Neural progenitor cell (in vitro differentiated cells): ENCODE results near the gene SHMT1. TPM values are rescaled to one million over a fixed set of nuclear protein-coding genes. Genes with fewer than 3 reads are reported as not detected.
A peak's percentile ranks its signal among the peaks of the same experiment; 100 is the strongest.

Experiments used
- DNase-seq: peaks from one replicate; pipeline ENCODE4 v3.0.0-alpha.2; 2016; ENCODE audit warnings: low spot score
- H2AFZ ChIP-seq: fragments of 200-600 bp; sonication (generic); replicated peaks from 2 replicates; pipeline ENCODE4 v1.6.1; 2016; ENCODE audit warnings: antibody characterized with exemption
- H3F3A ChIP-seq: fragments of 200-600 bp; sonication (generic); 2 replicates; pipeline ENCODE4 v1.6.1; 2016; ENCODE audit warnings: antibody characterized with exemption, low read depth
- H3K27ac ChIP-seq: fragments of 200-600 bp; sonication (generic); 2 replicates; pipeline ENCODE4 v1.5.1; 2016; ENCODE audit warnings: mild to moderate bottlenecking
- H3K27me3 ChIP-seq: fragments of 200-600 bp; sonication (generic); 2 replicates; pipeline ENCODE4 v1.6.1; 2016; ENCODE audit warnings: mild to moderate bottlenecking, moderate library complexity
- H3K36me3 ChIP-seq: fragments of 200-600 bp; sonication (generic); 2 replicates; pipeline ENCODE4 v1.5.1; 2016
- H3K4me1 ChIP-seq: fragments of 200-600 bp; sonication (generic); 2 replicates; pipeline ENCODE4 v1.6.1; 2016; ENCODE audit warnings: mixed run types
- H3K4me2 ChIP-seq: fragments of 200-600 bp; sonication (generic); 2 replicates; pipeline ENCODE4 v1.6.1; 2016
- H3K4me3 ChIP-seq: fragments of 200-600 bp; sonication (generic); 2 replicates; pipeline ENCODE4 v1.5.1; 2016
- H3K79me2 ChIP-seq: fragments of 200-600 bp; sonication (generic); 2 replicates; pipeline ENCODE4 v1.6.1; 2016; ENCODE audit warnings: low read depth
- H3K9ac ChIP-seq: fragments of 200-600 bp; sonication (generic); 2 replicates; pipeline ENCODE4 v1.6.1; 2016
- H3K9me3 ChIP-seq: fragments of 200-600 bp; sonication (generic); 2 replicates; pipeline ENCODE4 v1.5.1; 2016; ENCODE audit warnings: low read depth
- H4K20me1 ChIP-seq: fragments of 200-600 bp; sonication (generic); 2 replicates; pipeline ENCODE4 v1.6.1; 2016; ENCODE audit warnings: low read depth
- H3K27ac Mint-ChIP-seq: 3 replicates; pipeline ENCODE4 v1.8.0; 2021; ENCODE audit warnings: mixed read lengths
- H3K27me3 Mint-ChIP-seq: 2 replicates; pipeline ENCODE4 v1.8.0; 2022; ENCODE audit warnings: low read depth, mild to moderate bottlenecking, inconsistent platforms, moderate library complexity, mixed read lengths; ENCODE audit not compliant: insufficient read depth
- H3K36me3 Mint-ChIP-seq: 3 replicates; pipeline ENCODE4 v1.8.0; 2021; ENCODE audit warnings: mixed read lengths
- H3K4me1 Mint-ChIP-seq: 3 replicates; pipeline ENCODE4 v1.8.0; 2021; ENCODE audit warnings: mixed read lengths
- H3K4me3 Mint-ChIP-seq: 3 replicates; pipeline ENCODE4 v1.8.0; 2021; ENCODE audit warnings: mild to moderate bottlenecking, moderate library complexity, mixed read lengths
- H3K9me3 Mint-ChIP-seq: 3 replicates; pipeline ENCODE4 v1.8.0; 2020; ENCODE audit warnings: mixed read lengths
- EZH2 ChIP-seq: fragments of 200-600 bp; sonication (generic); IDR thresholded peaks from 2 replicates; pipeline ENCODE4 v1.6.1; 2017; ENCODE audit warnings: antibody characterized with exemption, mild to moderate bottlenecking, moderate library complexity
- EZH2phosphoT487 ChIP-seq: fragments of 200-600 bp; sonication (generic); IDR thresholded peaks from 2 replicates; pipeline ENCODE4 v1.6.1; 2017; ENCODE audit warnings: antibody characterized with exemption
- total RNA-seq: library from RNA; depleted of rRNA; stranded (reverse); fragments of >200 nt; gene quantifications from 2 replicates; pipeline ENCODE4 v1.2.3, GENCODE V29; 2015; ENCODE audit warnings: low replicate concordance
- TF ChIP-seq, protein P1 (sequence below): fragments of 200-600 bp; sonication (generic); IDR thresholded peaks from 2 replicates; pipeline ENCODE4 v1.5.1; 2017; ENCODE audit warnings: antibody characterized with exemption, mild to moderate bottlenecking

Gene SHMT1
- total RNA-seq, 1 donor from 2014 or later, result 26.3 TPM

DNA sequence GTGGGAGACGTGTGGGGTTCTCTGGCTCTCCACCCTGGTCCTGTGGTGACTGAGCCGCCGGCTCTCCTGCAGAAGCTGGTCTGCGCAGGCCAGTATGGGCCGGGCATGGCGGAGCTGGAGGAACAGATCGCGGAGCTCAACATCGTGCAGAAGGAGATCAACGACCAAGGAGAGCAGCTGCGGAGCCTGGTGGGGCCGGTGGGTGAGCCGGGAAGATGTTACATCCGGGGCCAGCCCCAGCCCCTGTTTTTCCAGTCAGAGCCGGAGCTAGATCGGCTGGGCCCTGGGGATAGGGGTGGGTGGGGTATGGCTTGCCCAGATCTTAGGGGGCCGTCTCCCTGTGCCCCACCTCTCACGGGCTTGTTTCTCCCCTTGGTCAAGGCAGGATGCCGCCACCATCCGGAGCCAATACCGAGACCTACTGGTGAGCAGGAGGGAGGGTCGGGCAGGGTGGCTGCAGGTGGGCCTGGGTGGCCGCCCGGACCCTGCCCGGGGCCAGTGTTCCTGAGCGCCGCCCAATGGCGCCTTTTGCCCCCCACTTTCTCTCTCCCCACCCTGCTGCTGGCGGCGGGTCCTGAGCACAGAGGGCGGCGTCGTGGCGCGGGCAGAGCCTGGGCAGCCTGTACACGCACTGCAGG is 19.2 kb upstream of the SHMT1 start:
- no peak for DNase-seq
- Histone ChIP-seq H3K4me2 (no peak overlapping the region), H3K27ac (no peak overlapping the region), H2AFZ (no peak overlapping the region), H3K4me3 (no peak overlapping the region), H3K4me1 (no peaks in the 10 kb centered on the region), H3K36me3 (no peaks in the 10 kb centered on the region), H3K79me2 (no peaks in the 10 kb centered on the region), H3F3A (no peaks in the 10 kb centered on the region), H3K27me3 (no peaks in the 10 kb centered on the region), H3K9me3 (no peaks in the 10 kb centered on the region), H4K20me1 (no peaks in the 10 kb centered on the region), H3K9ac (no peak overlapping the region)
- Mint-ChIP-seq H3K27me3 (peaks cover 2% of the 10 kb centered on the region), H3K9me3 (no peaks in the 10 kb centered on the region), H3K27ac (peak overlapping the region; percentile 69), H3K4me1 (no peaks in the 10 kb centered on the region), H3K36me3 (no peaks in the 10 kb centered on the region), H3K4me3 (no peak overlapping the region)
- TF ChIP-seq EZH2phosphoT487, result no peak
- TF ChIP-seq EZH2, result no peak
- TF ChIP-seq, protein P1, sequence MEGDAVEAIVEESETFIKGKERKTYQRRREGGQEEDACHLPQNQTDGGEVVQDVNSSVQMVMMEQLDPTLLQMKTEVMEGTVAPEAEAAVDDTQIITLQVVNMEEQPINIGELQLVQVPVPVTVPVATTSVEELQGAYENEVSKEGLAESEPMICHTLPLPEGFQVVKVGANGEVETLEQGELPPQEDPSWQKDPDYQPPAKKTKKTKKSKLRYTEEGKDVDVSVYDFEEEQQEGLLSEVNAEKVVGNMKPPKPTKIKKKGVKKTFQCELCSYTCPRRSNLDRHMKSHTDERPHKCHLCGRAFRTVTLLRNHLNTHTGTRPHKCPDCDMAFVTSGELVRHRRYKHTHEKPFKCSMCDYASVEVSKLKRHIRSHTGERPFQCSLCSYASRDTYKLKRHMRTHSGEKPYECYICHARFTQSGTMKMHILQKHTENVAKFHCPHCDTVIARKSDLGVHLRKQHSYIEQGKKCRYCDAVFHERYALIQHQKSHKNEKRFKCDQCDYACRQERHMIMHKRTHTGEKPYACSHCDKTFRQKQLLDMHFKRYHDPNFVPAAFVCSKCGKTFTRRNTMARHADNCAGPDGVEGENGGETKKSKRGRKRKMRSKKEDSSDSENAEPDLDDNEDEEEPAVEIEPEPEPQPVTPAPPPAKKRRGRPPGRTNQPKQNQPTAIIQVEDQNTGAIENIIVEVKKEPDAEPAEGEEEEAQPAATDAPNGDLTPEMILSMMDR, result no peak

DNA sequence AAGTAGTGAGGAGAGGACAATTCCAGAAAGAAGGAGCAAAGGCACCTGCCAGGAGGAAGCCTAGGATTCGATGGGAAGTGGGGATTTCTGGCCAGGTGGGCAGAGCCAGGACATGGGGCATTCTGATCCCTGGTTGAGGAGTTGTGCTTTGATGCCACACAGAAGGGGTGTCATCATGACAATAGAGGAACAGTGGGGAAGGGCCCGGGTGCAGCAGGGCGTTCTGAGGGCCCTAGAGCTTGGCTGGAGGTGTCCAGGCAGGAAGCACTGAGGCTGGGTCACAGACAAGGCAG is 18.5 kb upstream of the SHMT1 start:
- TF ChIP-seq EZH2phosphoT487, result no peak
- TF ChIP-seq, protein P1, result no peak
- TF ChIP-seq EZH2, result no peak
- Mint-ChIP-seq H3K9me3 (no peaks in the 10 kb centered on the region), H3K27ac (peak overlapping the region; percentile 18), H3K27me3 (peaks cover 2% of the 10 kb centered on the region), H3K36me3 (no peaks in the 10 kb centered on the region), H3K4me3 (peak overlapping the region; percentile 2), H3K4me1 (no peaks in the 10 kb centered on the region)
- no peak overlapping the region for H3K4me3 ChIP-seq
- no peaks in the 10 kb centered on the region for H3K36me3 ChIP-seq
- H3K9me3 ChIP-seq, result no peaks in the 10 kb centered on the region
- H3K79me2 ChIP-seq, result no peaks in the 10 kb centered on the region
- no peaks in the 10 kb centered on the region for H3K4me1 ChIP-seq
- H2AFZ ChIP-seq, result no peak overlapping the region
- no peaks in the 10 kb centered on the region for H4K20me1 ChIP-seq
- no peak overlapping the region for H3K9ac ChIP-seq
- H3K27me3 ChIP-seq, result no peaks in the 10 kb centered on the region
- H3K27ac ChIP-seq, result no peak overlapping the region
- H3F3A ChIP-seq, result no peaks in the 10 kb centered on the region
- no peak overlapping the region for H3K4me2 ChIP-seq
- no peak for DNase-seq

DNA sequence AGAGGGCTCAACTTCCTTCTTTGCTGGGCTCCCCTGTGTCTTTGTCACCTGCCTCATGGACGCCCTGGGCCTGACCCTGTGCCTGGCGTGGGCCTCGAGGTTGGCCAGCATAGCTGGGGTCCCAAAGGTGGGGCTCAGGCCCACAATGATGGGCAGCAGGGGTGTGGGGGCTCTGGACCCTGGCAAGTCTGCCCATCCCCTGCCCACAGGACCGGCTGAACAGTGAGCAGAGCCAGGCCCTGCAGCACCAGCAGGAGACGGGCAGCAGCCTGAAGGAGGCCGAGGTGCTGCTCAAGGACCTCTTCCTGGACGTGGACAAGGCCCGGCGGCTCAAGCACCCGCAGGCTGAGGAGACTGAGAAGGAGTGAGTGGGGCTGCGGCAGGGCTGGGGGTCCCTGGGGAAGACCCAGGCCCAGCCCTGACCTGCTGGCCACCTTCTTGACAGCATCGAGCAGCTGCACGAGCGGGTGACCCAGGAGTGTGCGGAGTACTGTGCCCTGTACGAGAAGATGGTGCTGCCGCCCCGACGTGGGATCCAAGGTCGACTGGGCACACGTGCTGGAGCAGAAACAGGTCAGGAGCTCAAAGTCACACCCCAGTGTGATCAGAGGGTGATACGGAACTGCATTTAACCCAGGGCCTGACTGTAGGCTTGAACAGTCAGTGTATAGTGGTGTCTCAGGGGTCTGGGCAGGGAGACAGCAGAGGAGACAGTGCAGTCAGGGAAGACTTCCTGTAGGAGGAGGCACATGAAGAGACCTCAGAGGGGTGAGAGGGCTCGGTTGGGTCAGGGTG is 18.0 kb upstream of the SHMT1 start:
- no peak overlapping the region for H3K9ac ChIP-seq
- Mint-ChIP-seq H3K27ac (peak overlapping the region; percentile 18), H3K4me3 (peak overlapping the region; percentile 2), H3K4me1 (no peaks in the 10 kb centered on the region), H3K9me3 (no peaks in the 10 kb centered on the region), H3K36me3 (no peaks in the 10 kb centered on the region), H3K27me3 (peaks cover 2% of the 10 kb centered on the region)
- DNase-seq, result no peak
- H3K36me3 ChIP-seq, result no peaks in the 10 kb centered on the region
- TF ChIP-seq, protein P1, result no peak
- TF ChIP-seq EZH2phosphoT487 (no peak), EZH2 (no peak)
- no peaks in the 10 kb centered on the region for H3F3A ChIP-seq
- no peaks in the 10 kb centered on the region for H3K4me1 ChIP-seq
- H3K4me2 ChIP-seq, result no peak overlapping the region
- no peak overlapping the region for H3K4me3 ChIP-seq
- H2AFZ ChIP-seq, result no peak overlapping the region
- no peak overlapping the region for H3K27ac ChIP-seq
- no peaks in the 10 kb centered on the region for H3K27me3 ChIP-seq
- no peaks in the 10 kb centered on the region for H4K20me1 ChIP-seq
- no peaks in the 10 kb centered on the region for H3K79me2 ChIP-seq
- no peaks in the 10 kb centered on the region for H3K9me3 ChIP-seq
